Skeletal muscle tissue (tissue), 4 donors: ENCODE data around the gene EPHB3. TPM values are rescaled to one million over a fixed set of nuclear protein-coding genes. Genes with fewer than 3 reads are reported as not detected.

ENCODE experiments used
- H3K27ac ChIP-seq: one replicate; pipeline ENCODE4 v1.7.0; 2013; ENCODE audit warnings: mild to moderate bottlenecking, low read depth, low read length, inconsistent platforms
- H3K27me3 ChIP-seq, 3 donors: one replicate each; pipeline ENCODE4 v1.7.0; 2013; ENCODE audit warnings: low read length in 3 of 3; ENCODE audit not compliant: control insufficient read depth in 3 of 3, insufficient read depth in 3 of 3
- H3K36me3 ChIP-seq, 3 donors: one replicate each; pipeline ENCODE4 v1.7.0; 2013; ENCODE audit warnings: low read length in 3 of 3; ENCODE audit not compliant: control insufficient read depth in 3 of 3, insufficient read depth in 3 of 3
- H3K4me1 ChIP-seq, 3 donors: one replicate each; pipeline ENCODE4 v1.7.0; 2013; ENCODE audit warnings: low read length in 3 of 3, mild to moderate bottlenecking in 3 of 3; ENCODE audit not compliant: control insufficient read depth in 3 of 3, insufficient read depth in 3 of 3
- H3K4me3 ChIP-seq, 3 donors: one replicate each; pipeline ENCODE4 v1.7.0; 2013; ENCODE audit warnings: low read length in 3 of 3
- H3K9ac ChIP-seq, 3 donors: one replicate each; pipeline ENCODE4 v1.7.0; 2013; ENCODE audit warnings: low read length in 3 of 3, mild to moderate bottlenecking in 3 of 3, moderate library complexity in 2 of 3, low read depth in 1 of 3
- H3K9me3 ChIP-seq, 3 donors: one replicate each; pipeline ENCODE4 v1.7.0; 2013; ENCODE audit warnings: low read length in 3 of 3; ENCODE audit not compliant: control insufficient read depth in 3 of 3
- total RNA-seq: library from RNA; depleted of rRNA; stranded (reverse); fragments of >200 nt; gene quantifications from one replicate; pipeline ENCODE4 v1.2.3, GENCODE V29; 2014
- donor health status: Osteomylitis.

Gene EPHB3
- total RNA-seq, 1 donor from 2014 or later, result 27.7 TPM

DNA sequence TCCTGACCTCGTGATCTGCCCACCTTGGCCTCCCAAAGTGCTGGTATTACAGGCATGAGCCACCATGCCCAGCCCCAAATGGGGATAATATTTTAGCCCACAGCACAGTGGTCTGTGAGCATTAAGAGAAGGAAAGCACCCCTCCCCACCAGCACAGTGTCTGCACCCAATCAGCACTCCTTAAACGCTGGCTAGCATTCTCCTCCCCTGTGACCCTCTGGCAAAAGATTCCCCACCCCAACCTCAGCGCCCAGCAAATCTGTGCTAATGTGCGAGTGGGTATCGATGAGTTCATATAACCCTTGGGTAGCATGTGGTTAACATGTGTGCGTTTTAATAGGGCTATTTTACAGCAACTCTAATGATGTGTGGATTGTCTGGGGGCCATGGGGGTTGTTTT is 18.3 kb upstream of the EPHB3 start:
- Histone ChIP-seq H3K9me3 (no peaks in the 10 kb centered on the region), H3K36me3 (no peaks in the 10 kb centered on the region), H3K27me3 (peaks cover 13 to 30% (median 24%) of the 10 kb centered on the region in 3 donors), H3K4me1 (peaks cover 4 to 7% (median 6%) of the 10 kb centered on the region in 3 donors), H3K27ac (no peak overlapping the region), H3K4me3 (no peak overlapping the region), H3K9ac (no peak overlapping the region)

DNA sequence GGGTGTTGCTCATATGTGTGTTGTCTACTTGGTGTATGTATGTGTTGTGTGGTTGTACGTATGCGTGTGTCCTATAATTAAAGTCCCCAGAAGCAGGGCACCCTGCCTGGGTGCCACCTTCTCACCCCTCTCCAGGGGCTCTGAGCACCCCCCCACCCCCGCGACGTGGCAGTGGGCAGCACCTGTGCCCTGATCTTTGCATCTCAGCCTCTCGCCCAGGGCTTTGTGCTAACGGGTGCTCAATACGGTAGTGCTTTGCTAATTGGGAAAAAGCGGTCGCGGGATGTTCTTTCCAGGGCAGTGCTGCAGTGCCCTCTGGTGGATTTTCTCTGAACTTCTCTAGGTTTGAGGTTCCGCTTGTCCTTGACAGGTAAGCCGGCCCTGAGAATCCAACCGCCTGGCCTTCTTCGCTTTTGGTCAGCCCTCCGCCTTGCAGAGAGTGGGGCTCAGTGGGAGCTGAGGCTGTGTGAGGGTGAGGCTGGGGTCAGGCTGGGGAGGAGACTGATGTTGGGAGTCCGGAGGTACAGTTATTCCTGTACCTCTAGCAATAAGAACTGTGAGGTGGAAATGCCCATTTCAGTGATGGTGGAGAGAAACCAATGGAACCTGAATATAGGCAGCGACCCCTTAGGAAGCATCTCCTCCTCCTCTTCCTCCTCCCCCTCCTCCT is 17.6 kb upstream of the EPHB3 start:
- H3K4me1 ChIP-seq, result peaks cover 4 to 7% (median 6%) of the 10 kb centered on the region in 3 donors
- no peak overlapping the region for H3K27ac ChIP-seq
- H3K4me3 ChIP-seq, result no peak overlapping the region
- H3K9ac ChIP-seq, result no peak overlapping the region
- peaks cover 13 to 23% (median 22%) of the 10 kb centered on the region in 3 donors for H3K27me3 ChIP-seq
- no peaks in the 10 kb centered on the region for H3K36me3 ChIP-seq
- no peaks in the 10 kb centered on the region for H3K9me3 ChIP-seq

DNA sequence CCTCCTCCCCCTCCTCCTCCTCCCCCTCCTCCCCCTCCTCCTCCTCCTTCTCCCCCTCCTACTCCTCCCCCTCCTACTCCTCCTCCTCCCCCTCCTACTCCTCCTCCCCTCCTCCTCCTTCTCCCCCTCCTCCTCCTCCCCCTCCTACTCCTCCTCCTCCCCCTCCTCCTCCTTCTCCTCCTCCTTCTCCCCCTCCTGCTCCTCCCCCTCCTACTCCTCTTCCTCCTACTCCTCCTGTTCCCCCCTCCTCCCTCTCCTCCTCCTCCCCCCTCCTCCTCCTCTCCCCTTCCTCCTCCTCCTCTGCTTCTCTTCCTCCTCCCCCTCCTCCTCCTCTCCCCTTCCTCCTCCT is 17.1 kb upstream of the EPHB3 start:
- Histone ChIP-seq H3K27ac (no peak overlapping the region), H3K9me3 (no peaks in the 10 kb centered on the region), H3K9ac (no peak overlapping the region), H3K27me3 (peaks cover 13 to 22% (median 19%) of the 10 kb centered on the region in 3 donors), H3K36me3 (no peaks in the 10 kb centered on the region), H3K4me1 (peaks cover 4 to 7% (median 6%) of the 10 kb centered on the region in 3 donors), H3K4me3 (no peak overlapping the region)

DNA sequence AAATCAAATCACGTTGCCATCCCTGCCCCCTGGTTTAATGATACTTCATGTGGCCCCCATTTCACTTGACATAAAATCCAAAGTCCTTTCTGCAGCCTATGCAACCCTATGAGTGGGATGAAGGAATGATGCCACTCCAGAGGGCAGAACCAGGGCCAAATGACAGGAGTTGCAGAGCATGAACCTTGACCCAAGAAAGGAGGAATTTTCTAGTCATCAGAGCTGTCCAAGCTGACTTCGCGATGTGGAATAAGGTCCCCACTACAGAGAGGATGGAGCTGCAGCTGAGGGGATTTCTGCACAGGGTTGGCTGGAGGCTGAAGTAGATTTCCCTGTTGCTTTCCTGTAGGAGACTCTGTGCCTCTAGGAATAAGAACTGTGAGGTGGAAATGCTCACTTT is 15.8 kb upstream of the EPHB3 start:
- Histone ChIP-seq H3K36me3 (no peaks in the 10 kb centered on the region), H3K9me3 (no peaks in the 10 kb centered on the region), H3K27ac (no peak overlapping the region), H3K9ac (no peak overlapping the region), H3K27me3 (peaks cover 13 to 22% (median 16%) of the 10 kb centered on the region in 3 donors), H3K4me1 (peaks cover 6 to 14% (median 13%) of the 10 kb centered on the region in 3 donors), H3K4me3 (no peak overlapping the region)

DNA sequence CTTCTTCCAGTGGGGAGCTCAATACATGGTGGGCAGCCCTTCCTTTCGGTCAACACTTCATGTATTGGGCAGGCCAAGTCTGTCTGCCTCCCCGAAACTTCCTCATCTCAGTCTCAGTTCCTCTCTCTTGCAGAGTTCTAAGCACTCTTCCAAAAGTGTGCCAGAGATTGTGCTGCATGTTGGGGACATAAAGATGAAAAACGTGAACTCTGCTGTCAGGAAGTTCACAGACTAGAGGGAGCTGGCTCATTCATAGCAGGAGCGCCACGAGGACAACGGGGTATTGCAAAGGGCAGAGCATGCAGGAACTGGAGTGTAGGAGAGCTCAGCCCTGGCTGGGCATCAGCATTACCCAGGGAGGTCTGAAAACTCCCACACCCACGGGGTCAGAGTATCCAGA is 15.3 kb upstream of the EPHB3 start:
- H3K27ac ChIP-seq, result no peak overlapping the region
- no peak overlapping the region for H3K9ac ChIP-seq
- no peaks in the 10 kb centered on the region for H3K9me3 ChIP-seq
- no peak overlapping the region for H3K4me3 ChIP-seq
- peaks cover 10 to 18% (median 12%) of the 10 kb centered on the region in 3 donors for H3K27me3 ChIP-seq
- H3K36me3 ChIP-seq, result no peaks in the 10 kb centered on the region
- H3K4me1 ChIP-seq, result peaks cover 6 to 14% (median 13%) of the 10 kb centered on the region in 3 donors

DNA sequence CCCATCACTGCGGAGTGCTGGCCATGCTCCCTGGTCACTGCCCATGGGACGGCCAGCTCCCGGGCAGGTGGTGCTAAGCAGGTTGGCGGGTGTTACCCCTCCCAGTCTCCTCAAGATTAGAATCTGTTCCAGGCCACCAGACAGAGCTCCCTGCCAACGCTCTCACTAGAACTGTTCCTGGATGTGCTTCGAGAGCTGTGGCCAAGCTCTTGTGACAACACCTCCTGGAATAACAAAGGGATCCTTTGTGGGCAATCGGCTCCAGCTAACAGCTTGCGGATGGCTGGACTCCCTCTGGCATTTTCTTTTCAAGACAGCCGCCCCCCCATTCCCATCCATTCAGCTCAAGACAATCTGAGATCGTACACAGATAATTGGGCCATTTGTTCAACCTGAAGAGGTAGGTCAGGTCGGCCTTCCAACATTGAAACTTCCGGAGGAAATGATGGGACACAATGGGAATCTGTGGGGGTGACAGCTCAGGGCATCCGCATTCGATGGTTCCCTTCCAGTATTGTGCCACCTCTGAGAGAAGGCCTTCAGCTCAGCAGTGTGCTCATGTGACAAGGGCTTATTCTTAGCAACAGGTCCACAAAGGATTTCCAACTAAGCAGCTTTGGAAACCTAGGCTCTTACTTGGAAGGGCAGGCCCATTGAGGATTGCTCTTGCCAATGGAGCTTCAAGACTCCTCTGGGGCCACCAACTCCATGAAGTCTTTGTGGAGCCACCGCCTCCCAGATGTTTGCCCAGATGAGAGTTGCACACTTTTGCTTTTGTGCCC is 11.6 kb upstream of the EPHB3 start:
- Histone ChIP-seq H3K27me3 (peaks cover 0 to 14% (median 2%) of the 10 kb centered on the region in 3 donors), H3K9me3 (no peaks in the 10 kb centered on the region)

DNA sequence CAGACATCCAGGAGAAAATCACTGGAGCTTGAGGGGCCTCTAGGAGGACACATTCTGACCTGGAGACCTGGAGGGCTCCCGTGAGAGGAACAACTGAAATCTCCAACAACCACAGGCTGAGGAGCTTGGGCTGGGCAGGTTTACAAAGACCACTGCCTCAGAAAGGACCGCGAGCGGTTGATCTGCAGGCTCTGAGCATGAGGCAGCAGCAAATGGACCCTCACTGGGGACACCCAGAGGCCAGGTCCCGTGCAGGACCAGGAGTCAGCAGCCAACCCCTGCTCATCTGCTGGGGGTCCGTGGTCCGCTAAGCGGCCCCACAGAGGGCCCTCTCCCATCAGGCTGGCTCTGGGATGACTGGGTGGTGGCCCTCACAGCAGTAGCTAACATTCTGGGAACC is 10.5 kb upstream of the EPHB3 start:
- Histone ChIP-seq H3K9ac (no peak overlapping the region), H3K36me3 (no peaks in the 10 kb centered on the region), H3K27me3 (peaks cover 5 to 20% (median 7%) of the 10 kb centered on the region in 3 donors), H3K27ac (no peak overlapping the region), H3K9me3 (no peaks in the 10 kb centered on the region), H3K4me3 (no peak overlapping the region), H3K4me1 (peaks cover 0 to 11% (median 6%) of the 10 kb centered on the region in 3 donors)

More for the DNA sequence above, 11.6 kb upstream of the EPHB3 start:
- Histone ChIP-seq H3K36me3 (no peaks in the 10 kb centered on the region), H3K27ac (no peak overlapping the region), H3K4me1 (peaks cover 0 to 10% (median 6%) of the 10 kb centered on the region in 3 donors), H3K9ac (no peak overlapping the region), H3K4me3 (no peak overlapping the region)

DNA sequence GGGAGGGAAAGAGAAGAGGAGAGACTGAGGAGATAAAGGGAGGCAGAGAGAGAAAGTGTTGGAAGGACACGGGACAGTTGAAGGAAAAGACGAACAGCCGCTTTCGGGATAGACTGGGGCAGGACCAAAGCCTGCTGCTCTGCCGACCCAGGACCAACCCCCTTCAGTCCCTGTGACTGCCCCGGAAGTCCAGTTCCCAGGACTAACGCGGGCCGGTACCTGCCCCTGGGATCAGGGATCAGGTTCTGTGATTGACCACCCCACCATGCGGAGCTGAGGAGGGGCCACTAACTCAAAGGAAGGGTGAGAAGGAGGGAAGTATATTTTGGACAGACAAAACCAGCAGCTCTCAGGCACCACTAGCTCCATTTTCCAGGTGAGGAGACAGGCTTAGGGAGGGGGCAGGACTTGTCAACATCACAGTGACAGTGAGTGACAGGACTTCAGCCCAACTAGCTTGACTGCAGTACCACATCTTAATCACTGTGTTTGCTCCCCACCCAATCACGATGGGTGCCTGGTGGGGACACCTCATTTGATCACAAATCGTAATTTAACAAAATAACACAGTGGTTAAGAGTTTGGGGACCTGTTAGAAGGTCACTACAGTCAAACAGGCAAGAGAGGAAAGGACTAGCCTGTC is 9.8 kb upstream of the EPHB3 start:
- peaks cover 11 to 25% (median 13%) of the 10 kb centered on the region in 3 donors for H3K27me3 ChIP-seq

DNA sequence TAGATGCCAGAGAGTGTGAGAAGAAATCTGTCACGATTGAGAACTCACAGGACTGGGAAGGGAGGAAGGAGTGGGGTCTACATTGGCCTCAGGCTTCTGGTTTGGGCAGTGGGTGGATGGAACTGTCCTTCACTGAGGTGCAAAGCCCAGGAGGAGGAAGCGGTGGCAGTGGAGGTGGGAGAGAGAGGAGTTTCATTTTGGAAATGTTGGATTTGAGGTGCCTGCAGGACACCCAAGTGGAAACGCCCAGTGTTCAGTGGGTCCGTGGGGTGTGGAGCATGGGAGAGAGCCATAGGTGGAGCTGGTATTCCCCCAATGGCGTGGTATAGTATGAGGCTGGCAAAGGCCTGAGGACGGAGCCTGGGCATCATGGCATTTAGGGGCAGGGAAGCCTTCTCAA is 9.3 kb upstream of the EPHB3 start:
- peaks cover 16 to 31% (median 18%) of the 10 kb centered on the region in 3 donors for H3K27me3 ChIP-seq
- H3K4me3 ChIP-seq, result no peak overlapping the region
- peaks cover 0 to 12% (median 6%) of the 10 kb centered on the region in 3 donors for H3K4me1 ChIP-seq
- H3K36me3 ChIP-seq, result no peaks in the 10 kb centered on the region
- H3K9me3 ChIP-seq, result no peaks in the 10 kb centered on the region
- H3K9ac ChIP-seq, result no peak overlapping the region
- H3K27ac ChIP-seq, result no peak overlapping the region

More for the DNA sequence above, 9.8 kb upstream of the EPHB3 start:
- no peak overlapping the region for H3K27ac ChIP-seq
- peaks cover 0 to 12% (median 6%) of the 10 kb centered on the region in 3 donors for H3K4me1 ChIP-seq
- no peaks in the 10 kb centered on the region for H3K36me3 ChIP-seq
- no peak overlapping the region for H3K9ac ChIP-seq
- no peak overlapping the region for H3K4me3 ChIP-seq
- no peaks in the 10 kb centered on the region for H3K9me3 ChIP-seq
